GM19025 (cell line): ENCODE data around the gene NLK.
"Not testable (repeated sequence)": the region's sequence is repeated elsewhere in the genome, so short reads cannot be mapped to it uniquely, and the experiment has no call there.

ENCODE experiments used
- ATAC-seq: cut with Tn5 transposase; IDR thresholded peaks from one replicate; pipeline ENCODE4 v1.9.1; 2021; ENCODE audit warnings: mild to moderate bottlenecking, low read depth, moderate library complexity; ENCODE audit not compliant: unreplicated experiment

The NLK gene

GRCh38 chr17:28142305-28142704 is 99.8 kb downstream of the NLK start:
- no peak for ATAC-seq

- ATAC-seq = no peak
Measured at GRCh38 chr17:28144019-28144418, 101.5 kb downstream of the NLK start.

GRCh38 chr17:28145348-28145747 is 102.9 kb downstream of the NLK start:
- no peak for ATAC-seq

- ATAC-seq = no peak
Measured at GRCh38 chr17:28147017-28147416, 104.5 kb downstream of the NLK start.

GRCh38 chr17:28151001-28151400 is 108.5 kb downstream of the NLK start:
- ATAC-seq = no peak

- ATAC-seq = no peak
Measured at GRCh38 chr17:28154214-28154613, 111.7 kb downstream of the NLK start.

- ATAC-seq = not testable (repeated sequence)
Measured at GRCh38 chr17:28155405-28155804, 112.9 kb downstream of the NLK start.

GRCh38 chr17:28159004-28159403 is 116.5 kb downstream of the NLK start:
- no peak for ATAC-seq

GRCh38 chr17:28159924-28160323 is 117.4 kb downstream of the NLK start:
- ATAC-seq = no peak

- no peak for ATAC-seq
Measured at GRCh38 chr17:28160610-28161009, 118.1 kb downstream of the NLK start.

- ATAC-seq = no peak
Measured at GRCh38 chr17:28161311-28161710, 118.8 kb downstream of the NLK start.

- no peak for ATAC-seq
Measured at GRCh38 chr17:28166478-28166877, 124.0 kb downstream of the NLK start.

- ATAC-seq = no peak
Measured at GRCh38 chr17:28169621-28170349, 127.3 kb downstream of the NLK start.

GRCh38 chr17:28170771-28171170 is 128.3 kb downstream of the NLK start:
- no peak for ATAC-seq

GRCh38 chr17:28173031-28173561 is 130.6 kb downstream of the NLK start:
- no peak for ATAC-seq

GRCh38 chr17:28173801-28174200 is 131.3 kb downstream of the NLK start:
- ATAC-seq = no peak

GRCh38 chr17:28174352-28175046 is 132.0 kb downstream of the NLK start:
- ATAC-seq = no peak

GRCh38 chr17:28177351-28177750 is 134.9 kb downstream of the NLK start:
- ATAC-seq = no peak

- ATAC-seq = no peak
Measured at GRCh38 chr17:28178800-28179199, 136.3 kb downstream of the NLK start.

GRCh38 chr17:28180449-28180848 is 138.0 kb downstream of the NLK start:
- no peak for ATAC-seq

- no peak for ATAC-seq
Measured at GRCh38 chr17:28181568-28181967, 139.1 kb downstream of the NLK start.

GRCh38 chr17:28182559-28182958 is 140.1 kb downstream of the NLK start:
- no peak for ATAC-seq
